Rectal smooth muscle tissue (tissue), 1 donor: ENCODE results near the gene GANAB.
A peak's percentile ranks its signal among the peaks of the same experiment; 100 is the strongest.
"Not testable (repeated sequence)": the region's sequence is repeated elsewhere in the genome, so short reads cannot be mapped to it uniquely, and the experiment has no call there.

Source experiments
- H3K27ac ChIP-seq: one replicate; pipeline ENCODE4 v1.7.0; 2013; ENCODE audit warnings: low read depth, low read length, inconsistent platforms
- H3K27me3 ChIP-seq: one replicate; pipeline ENCODE4 v1.7.0; 2013; ENCODE audit warnings: low read length; ENCODE audit not compliant: control insufficient read depth, insufficient read depth
- H3K36me3 ChIP-seq: one replicate; pipeline ENCODE4 v1.7.0; 2013; ENCODE audit warnings: low read length; ENCODE audit not compliant: control insufficient read depth, insufficient read depth
- H3K4me1 ChIP-seq: one replicate; pipeline ENCODE4 v1.7.0; 2013; ENCODE audit warnings: low read length; ENCODE audit not compliant: control insufficient read depth, insufficient read depth
- H3K4me3 ChIP-seq: one replicate; pipeline ENCODE4 v1.7.0; 2013; ENCODE audit warnings: low read length
- H3K9ac ChIP-seq: one replicate; pipeline ENCODE4 v1.7.0; 2013; ENCODE audit warnings: low read length

Gene GANAB

GRCh38 chr11:62664405-62665074 is 18.1 kb upstream of the GANAB start:
- H3K36me3 ChIP-seq = peaks cover 11% of the 10 kb centered on the region
- peaks cover 17% of the 10 kb centered on the region for H3K4me1 ChIP-seq
- no peaks in the 10 kb centered on the region for H3K27me3 ChIP-seq
- H3K4me3 ChIP-seq = peak overlapping the region; percentile 86
- H3K9ac ChIP-seq = peak overlapping the region; percentile 42
- H3K27ac ChIP-seq = peak overlapping the region; percentile 89

- Histone ChIP-seq H3K27ac (no peak overlapping the region), H3K4me1 (peaks cover 6% of the 10 kb centered on the region), H3K4me3 (no peak overlapping the region), H3K27me3 (no peaks in the 10 kb centered on the region), H3K9ac (no peak overlapping the region), H3K36me3 (no peaks in the 10 kb centered on the region)
These were observed 10.5 kb upstream of the GANAB start for GRCh38 chr11:62656796-62657429.

- peaks cover 6% of the 10 kb centered on the region for H3K4me1 ChIP-seq
- peaks cover 5% of the 10 kb centered on the region for H3K36me3 ChIP-seq
- H3K9ac ChIP-seq = no peak overlapping the region
- H3K4me3 ChIP-seq = no peak overlapping the region
- no peaks in the 10 kb centered on the region for H3K27me3 ChIP-seq
- H3K27ac ChIP-seq = no peak overlapping the region
These were observed 7.9 kb upstream of the GANAB start for GRCh38 chr11:62654297-62654696.

- Histone ChIP-seq H3K9ac (peak overlapping the region; percentile 67), H3K27ac (peak overlapping the region; percentile 81), H3K36me3 (peaks cover 21% of the 10 kb centered on the region), H3K4me1 (peaks cover 6% of the 10 kb centered on the region), H3K27me3 (no peaks in the 10 kb centered on the region), H3K4me3 (peak overlapping the region; percentile 65)
These were observed 6.0 kb upstream of the GANAB start for GRCh38 chr11:62652161-62653006.

GRCh38 chr11:62650283-62650682 is 3.9 kb upstream of the GANAB start:
- H3K27ac ChIP-seq = not testable (repeated sequence)

GRCh38 chr11:62649486-62649885 is 3.1 kb upstream of the GANAB start:
- H3K4me3 ChIP-seq = no peak overlapping the region
- no peaks in the 10 kb centered on the region for H3K27me3 ChIP-seq
- H3K4me1 ChIP-seq = peaks cover 18% of the 10 kb centered on the region
- H3K36me3 ChIP-seq = peaks cover 21% of the 10 kb centered on the region
- no peak overlapping the region for H3K27ac ChIP-seq
- no peak overlapping the region for H3K9ac ChIP-seq

More at GRCh38 chr11:62650283-62650682, 3.9 kb upstream of the GANAB start:
- Histone ChIP-seq H3K36me3 (peaks cover 21% of the 10 kb centered on the region), H3K4me1 (peaks cover 14% of the 10 kb centered on the region)
- not testable (repeated sequence) for H3K9ac ChIP-seq, H3K27me3 ChIP-seq, H3K4me3 ChIP-seq

- no peak overlapping the region for H3K27ac ChIP-seq
- no peak overlapping the region for H3K4me3 ChIP-seq
- H3K27me3 ChIP-seq = no peaks in the 10 kb centered on the region
- peaks cover 18% of the 10 kb centered on the region for H3K4me1 ChIP-seq
- peaks cover 21% of the 10 kb centered on the region for H3K36me3 ChIP-seq
- no peak overlapping the region for H3K9ac ChIP-seq
These were observed 2.6 kb upstream of the GANAB start for GRCh38 chr11:62648967-62649364.

- no peak overlapping the region for H3K9ac ChIP-seq
- H3K4me1 ChIP-seq = peaks cover 18% of the 10 kb centered on the region
These were observed 2.0 kb upstream of the GANAB start for GRCh38 chr11:62648185-62648966.

GRCh38 chr11:62647609-62648005 is 1.2 kb upstream of the GANAB start:
- H3K9ac ChIP-seq = no peak overlapping the region
- H3K4me3 ChIP-seq = no peak overlapping the region
- H3K27me3 ChIP-seq = no peaks in the 10 kb centered on the region
- H3K27ac ChIP-seq = no peak overlapping the region
- peaks cover 21% of the 10 kb centered on the region for H3K36me3 ChIP-seq
- peaks cover 16% of the 10 kb centered on the region for H3K4me1 ChIP-seq

More at GRCh38 chr11:62648185-62648966, 2.0 kb upstream of the GANAB start:
- Histone ChIP-seq H3K36me3 (peaks cover 21% of the 10 kb centered on the region), H3K27me3 (no peaks in the 10 kb centered on the region), H3K27ac (no peak overlapping the region), H3K4me3 (no peak overlapping the region)

GRCh38 chr11:62646825-62647608 is 604 bp upstream of the GANAB start:
- no peaks in the 10 kb centered on the region for H3K27me3 ChIP-seq
- peaks cover 21% of the 10 kb centered on the region for H3K36me3 ChIP-seq
- peak overlapping the region; percentile 64 for H3K27ac ChIP-seq
- no peak overlapping the region for H3K9ac ChIP-seq
- peaks cover 12% of the 10 kb centered on the region for H3K4me1 ChIP-seq
- H3K4me3 ChIP-seq = peak overlapping the region; percentile 48

- Histone ChIP-seq H3K27ac (peak overlapping the region; percentile 87), H3K36me3 (peaks cover 21% of the 10 kb centered on the region)
These were observed 805 bp downstream of the GANAB start for GRCh38 chr11:62645671-62645945.

More at GRCh38 chr11:62645671-62645945, 805 bp downstream of the GANAB start:
- Histone ChIP-seq H3K4me3 (peak overlapping the region; percentile 94), H3K9ac (peak overlapping the region; percentile 90), H3K27me3 (no peaks in the 10 kb centered on the region), H3K4me1 (peaks cover 12% of the 10 kb centered on the region)
